ENCODE measurements around the gene NEK1.

NEK1 gene

DNA sequence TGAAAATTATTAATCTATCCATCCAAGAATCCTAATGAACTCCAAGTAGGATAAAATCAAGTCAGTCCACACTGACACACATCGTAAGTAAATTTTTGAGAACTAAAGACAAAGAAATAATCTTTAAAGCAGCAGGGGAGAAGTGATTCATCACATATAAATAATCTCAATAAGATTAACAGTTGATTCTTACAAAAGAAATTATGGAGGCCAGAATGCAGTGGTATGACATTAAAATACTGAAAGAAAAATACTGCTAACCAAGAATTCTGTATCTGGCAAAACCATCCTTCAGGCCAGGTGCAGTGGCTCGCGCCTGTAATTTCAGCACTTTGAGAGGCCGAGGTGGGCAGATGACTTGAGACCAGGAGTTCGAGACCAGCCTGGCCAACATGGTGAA, 245.6 kb downstream of the NEK1 start:
- DNase-seq (ENCODE audit: low spot score) = no peak
- TF ChIP-seq, protein P1, sequence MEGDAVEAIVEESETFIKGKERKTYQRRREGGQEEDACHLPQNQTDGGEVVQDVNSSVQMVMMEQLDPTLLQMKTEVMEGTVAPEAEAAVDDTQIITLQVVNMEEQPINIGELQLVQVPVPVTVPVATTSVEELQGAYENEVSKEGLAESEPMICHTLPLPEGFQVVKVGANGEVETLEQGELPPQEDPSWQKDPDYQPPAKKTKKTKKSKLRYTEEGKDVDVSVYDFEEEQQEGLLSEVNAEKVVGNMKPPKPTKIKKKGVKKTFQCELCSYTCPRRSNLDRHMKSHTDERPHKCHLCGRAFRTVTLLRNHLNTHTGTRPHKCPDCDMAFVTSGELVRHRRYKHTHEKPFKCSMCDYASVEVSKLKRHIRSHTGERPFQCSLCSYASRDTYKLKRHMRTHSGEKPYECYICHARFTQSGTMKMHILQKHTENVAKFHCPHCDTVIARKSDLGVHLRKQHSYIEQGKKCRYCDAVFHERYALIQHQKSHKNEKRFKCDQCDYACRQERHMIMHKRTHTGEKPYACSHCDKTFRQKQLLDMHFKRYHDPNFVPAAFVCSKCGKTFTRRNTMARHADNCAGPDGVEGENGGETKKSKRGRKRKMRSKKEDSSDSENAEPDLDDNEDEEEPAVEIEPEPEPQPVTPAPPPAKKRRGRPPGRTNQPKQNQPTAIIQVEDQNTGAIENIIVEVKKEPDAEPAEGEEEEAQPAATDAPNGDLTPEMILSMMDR (IDR thresholded peaks at IDR 0.05; ENCODE audit: extremely low read depth, insufficient read depth, missing control alignments) = no peak
- in situ Hi-C loops (cut with MboI; ENCODE audit: low pct_unique_long_range_greater_than_20kb, low sequenced_read_pairs, unreplicated experiment) = no loop called here

DNA sequence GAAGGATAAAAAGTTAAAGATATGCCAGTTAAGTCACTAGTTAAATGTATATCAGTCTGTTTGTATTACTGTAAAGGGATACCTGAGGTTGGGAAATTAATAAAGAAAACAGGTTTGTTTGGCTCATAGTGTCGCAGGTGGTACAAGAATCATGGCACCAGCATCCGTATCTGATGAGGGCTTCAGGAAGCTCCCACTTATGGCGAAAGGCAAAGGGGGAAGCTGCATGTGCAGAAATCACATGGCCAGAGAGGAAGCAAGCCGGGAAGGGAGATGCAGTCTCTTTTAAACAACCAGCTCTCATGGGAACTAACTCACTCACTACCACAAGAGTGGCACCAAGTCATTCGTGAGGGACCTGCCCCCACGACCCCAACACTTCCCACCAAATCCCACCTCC, 249.8 kb downstream of the NEK1 start:
- DNase-seq (ENCODE audit: low spot score) = no peak
- in situ Hi-C loops (cut with MboI; ENCODE audit: low pct_unique_long_range_greater_than_20kb, low sequenced_read_pairs, unreplicated experiment) = no loop called here

DNA sequence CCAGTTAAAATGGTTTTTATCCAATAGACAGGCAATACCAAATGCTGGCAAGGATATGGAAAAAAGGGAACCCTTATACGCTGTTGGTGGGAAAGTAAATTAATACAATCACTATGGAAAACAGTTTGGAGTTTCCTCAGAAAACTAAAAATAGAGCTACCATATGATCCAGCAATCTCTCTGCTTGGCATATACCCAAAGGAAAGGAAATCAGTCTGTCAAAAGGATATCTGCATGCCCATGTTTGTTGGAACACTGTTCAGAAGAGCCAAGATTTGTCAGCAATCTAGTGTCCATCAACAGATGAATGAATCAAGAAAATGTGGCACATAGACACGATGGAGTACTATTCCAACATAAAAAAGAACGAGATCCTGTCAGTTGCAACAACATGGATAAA, 250.6 kb downstream of the NEK1 start:
- TF ChIP-seq, protein P1 (IDR thresholded peaks at IDR 0.05; ENCODE audit: extremely low read depth, insufficient read depth, missing control alignments) = no peak
- no peak for DNase-seq (ENCODE audit: low spot score)
- in situ Hi-C loops (cut with MboI; ENCODE audit: low pct_unique_long_range_greater_than_20kb, low sequenced_read_pairs, unreplicated experiment) = no loop called here

More for the DNA sequence above, 249.8 kb downstream of the NEK1 start:
- TF ChIP-seq, protein P1 (IDR thresholded peaks at IDR 0.05; ENCODE audit: extremely low read depth, insufficient read depth, missing control alignments) = peak; percentile 3

DNA sequence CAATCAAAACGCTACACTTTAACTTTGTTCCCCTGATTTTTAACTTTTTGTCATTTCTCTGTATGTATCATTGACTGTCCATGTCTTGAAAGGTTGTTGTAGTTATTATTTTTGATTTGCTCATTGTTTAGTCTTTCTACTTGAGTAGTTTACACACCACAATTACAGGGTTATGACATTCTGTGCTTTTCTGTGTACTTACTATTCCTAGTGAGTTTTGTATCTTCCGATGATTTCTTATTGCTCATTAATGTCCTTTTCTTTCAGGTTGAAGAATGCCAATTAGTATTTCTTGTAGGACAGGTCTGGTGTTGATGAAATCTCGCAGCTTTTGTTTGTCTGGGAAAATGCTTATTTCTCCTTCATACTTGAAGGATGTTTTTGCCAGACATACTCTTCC, 252.4 kb downstream of the NEK1 start:
- TF ChIP-seq, protein P1 (IDR thresholded peaks at IDR 0.05; ENCODE audit: extremely low read depth, insufficient read depth, missing control alignments) = no peak
- DNase-seq (ENCODE audit: low spot score) = no peak
- in situ Hi-C loops (cut with MboI; ENCODE audit: low pct_unique_long_range_greater_than_20kb, low sequenced_read_pairs, unreplicated experiment) = no loop called here

DNA sequence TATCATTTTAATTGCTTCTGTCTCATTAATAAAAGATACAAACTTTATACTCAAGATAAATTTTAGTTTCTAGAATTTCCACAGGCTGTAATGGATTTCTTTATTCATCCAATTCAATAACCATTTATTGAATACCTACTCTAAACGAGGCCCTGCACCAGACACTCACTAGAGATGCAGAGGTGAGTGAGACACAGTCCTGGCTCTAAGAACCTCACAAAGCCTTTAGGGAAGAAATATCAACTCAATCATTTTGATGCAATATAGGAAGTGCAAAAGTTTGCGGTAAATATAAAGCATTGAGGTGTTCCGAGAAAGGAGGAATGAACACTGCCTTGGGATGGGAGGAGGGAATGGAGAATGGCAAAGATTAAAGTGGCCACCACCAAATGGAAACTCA, 260.0 kb downstream of the NEK1 start:
- DNase-seq (ENCODE audit: low spot score) = no peak
- TF ChIP-seq, protein P1 (IDR thresholded peaks at IDR 0.05; ENCODE audit: extremely low read depth, insufficient read depth, missing control alignments) = no peak
- in situ Hi-C loops (cut with MboI; ENCODE audit: low pct_unique_long_range_greater_than_20kb, low sequenced_read_pairs, unreplicated experiment) = no loop called here

DNA sequence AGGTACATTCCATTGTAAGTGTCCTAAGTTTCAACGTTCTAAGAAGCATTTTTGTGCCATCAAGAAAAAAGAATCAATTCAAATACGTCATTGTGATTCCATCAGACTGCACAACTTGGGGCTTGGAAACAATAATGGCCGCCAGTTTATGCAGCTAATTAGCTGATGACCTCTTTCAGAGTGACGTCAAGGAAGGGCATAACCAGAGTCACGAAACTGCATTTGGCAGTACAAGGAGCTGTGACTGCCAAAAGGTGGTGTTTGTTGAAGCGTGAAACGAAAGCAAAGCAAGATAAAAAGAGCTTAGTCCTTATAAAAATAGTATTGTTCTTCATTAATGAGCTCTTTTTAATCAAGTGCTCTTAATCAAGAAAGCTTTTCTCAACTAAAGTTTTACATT, 260.5 kb downstream of the NEK1 start:
- TF ChIP-seq, protein P1 (IDR thresholded peaks at IDR 0.05; ENCODE audit: extremely low read depth, insufficient read depth, missing control alignments) = no peak
- in situ Hi-C loops (cut with MboI; ENCODE audit: low pct_unique_long_range_greater_than_20kb, low sequenced_read_pairs, unreplicated experiment) = no loop called here
- DNase-seq (ENCODE audit: low spot score) = no peak

DNA sequence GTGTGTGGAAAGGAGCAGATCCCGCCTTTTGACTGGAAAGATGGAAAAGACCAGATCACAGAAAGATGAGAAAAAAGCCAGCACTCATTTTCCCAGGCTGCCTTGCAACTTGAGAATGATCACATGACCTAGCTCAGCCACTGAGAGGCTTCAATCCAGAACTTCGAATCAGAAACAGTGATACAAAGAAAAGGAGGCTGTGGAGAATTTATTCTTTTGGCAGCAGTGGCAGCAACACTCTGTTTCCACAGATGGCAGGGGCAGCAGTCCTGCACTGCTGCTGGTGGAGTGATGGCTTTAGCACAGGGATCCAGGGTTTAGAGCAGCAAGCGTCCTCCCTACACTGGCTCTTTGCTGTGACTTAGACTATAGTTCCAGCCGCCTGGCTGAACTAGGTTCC, 263.8 kb downstream of the NEK1 start:
- in situ Hi-C loops (cut with MboI; ENCODE audit: low pct_unique_long_range_greater_than_20kb, low sequenced_read_pairs, unreplicated experiment) = no loop called here
- no peak for DNase-seq (ENCODE audit: low spot score)
- TF ChIP-seq, protein P1 (IDR thresholded peaks at IDR 0.05; ENCODE audit: extremely low read depth, insufficient read depth, missing control alignments) = no peak
